ENCODE results near the gene SAMD14. TPM values are rescaled to one million over a fixed set of nuclear protein-coding genes. Genes with fewer than 3 reads are reported as not detected.

Gene SAMD14
- total RNA-seq, 1 donor from 2014 or later, result 14.7 TPM

DNA sequence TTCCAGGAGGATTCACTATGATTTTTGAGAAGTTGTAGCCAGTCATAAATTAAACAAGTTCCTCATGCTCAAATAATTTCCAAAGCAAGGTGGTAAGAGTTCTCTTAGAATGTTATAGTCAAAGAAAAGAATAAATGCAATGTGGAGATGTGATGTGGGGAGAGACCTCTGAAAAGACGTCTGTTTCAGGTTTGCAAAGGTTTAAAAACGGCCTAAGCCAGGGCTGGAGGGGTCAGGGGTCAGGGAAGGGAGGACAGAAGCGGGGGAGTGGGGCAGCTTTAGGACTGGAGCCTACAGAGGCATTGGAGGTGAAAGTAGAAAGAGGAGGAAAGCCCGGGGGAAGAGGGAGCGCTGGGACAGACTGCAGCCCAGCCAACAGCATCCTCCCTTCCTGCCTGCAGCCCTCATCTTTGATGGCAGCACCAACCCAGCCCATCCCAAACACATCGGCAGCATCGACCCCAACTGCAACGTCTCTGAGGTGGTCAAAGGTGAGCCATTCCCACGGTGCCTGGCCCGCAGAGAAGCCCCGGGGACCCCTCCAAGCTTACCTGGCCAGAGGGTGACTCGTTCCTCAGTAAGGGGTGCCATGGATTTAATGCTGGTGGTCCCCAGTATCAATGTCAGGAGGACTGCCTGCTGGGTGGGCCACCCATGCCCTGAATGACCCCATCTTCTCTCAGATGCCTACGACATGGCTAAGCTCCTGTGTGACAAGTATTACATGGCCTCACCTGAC lies 23.4 kb downstream of the SAMD14 start:
- TF ChIP-seq, protein P1, sequence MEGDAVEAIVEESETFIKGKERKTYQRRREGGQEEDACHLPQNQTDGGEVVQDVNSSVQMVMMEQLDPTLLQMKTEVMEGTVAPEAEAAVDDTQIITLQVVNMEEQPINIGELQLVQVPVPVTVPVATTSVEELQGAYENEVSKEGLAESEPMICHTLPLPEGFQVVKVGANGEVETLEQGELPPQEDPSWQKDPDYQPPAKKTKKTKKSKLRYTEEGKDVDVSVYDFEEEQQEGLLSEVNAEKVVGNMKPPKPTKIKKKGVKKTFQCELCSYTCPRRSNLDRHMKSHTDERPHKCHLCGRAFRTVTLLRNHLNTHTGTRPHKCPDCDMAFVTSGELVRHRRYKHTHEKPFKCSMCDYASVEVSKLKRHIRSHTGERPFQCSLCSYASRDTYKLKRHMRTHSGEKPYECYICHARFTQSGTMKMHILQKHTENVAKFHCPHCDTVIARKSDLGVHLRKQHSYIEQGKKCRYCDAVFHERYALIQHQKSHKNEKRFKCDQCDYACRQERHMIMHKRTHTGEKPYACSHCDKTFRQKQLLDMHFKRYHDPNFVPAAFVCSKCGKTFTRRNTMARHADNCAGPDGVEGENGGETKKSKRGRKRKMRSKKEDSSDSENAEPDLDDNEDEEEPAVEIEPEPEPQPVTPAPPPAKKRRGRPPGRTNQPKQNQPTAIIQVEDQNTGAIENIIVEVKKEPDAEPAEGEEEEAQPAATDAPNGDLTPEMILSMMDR (IDR thresholded peaks at IDR 0.05; ENCODE audit: insufficient read depth, low read length, poor library complexity, severe bottlenecking), result no peak
- no peaks in the 10 kb centered on the region for H3K27me3 ChIP-seq (ENCODE audit: control insufficient read depth, insufficient read depth, low read length)
- peaks cover 2% of the 10 kb centered on the region for H3K36me3 ChIP-seq (ENCODE audit: control insufficient read depth, insufficient read depth, low read length)
- no peak for DNase-seq (ENCODE audit: low read depth)
- no peak overlapping the region for H3K4me3 ChIP-seq (ENCODE audit: low read depth, low read length)

DNA sequence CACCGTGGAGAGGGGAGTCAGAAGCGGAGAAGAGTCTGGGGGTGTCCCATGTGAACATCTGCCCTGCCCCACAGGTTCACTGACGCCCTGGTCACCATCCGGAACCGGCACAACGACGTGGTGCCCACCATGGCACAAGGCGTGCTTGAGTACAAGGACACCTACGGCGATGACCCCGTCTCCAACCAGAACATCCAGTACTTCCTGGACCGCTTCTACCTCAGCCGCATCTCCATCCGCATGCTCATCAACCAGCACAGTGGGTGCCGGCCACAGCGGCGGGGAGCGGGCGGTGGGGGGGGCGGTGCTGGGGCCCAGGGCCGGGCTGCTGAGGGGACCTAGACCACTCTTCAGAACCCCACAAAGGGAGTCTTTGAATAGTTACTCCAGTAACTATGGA lies 24.1 kb downstream of the SAMD14 start:
- Histone ChIP-seq H3K4me3 (ENCODE audit: low read depth, low read length) (no peak overlapping the region), H3K36me3 (ENCODE audit: control insufficient read depth, insufficient read depth, low read length) (peaks cover 2% of the 10 kb centered on the region), H3K27me3 (ENCODE audit: control insufficient read depth, insufficient read depth, low read length) (no peaks in the 10 kb centered on the region)
- DNase-seq (ENCODE audit: low read depth), result no peak
- TF ChIP-seq, protein P1 (IDR thresholded peaks at IDR 0.05; ENCODE audit: insufficient read depth, low read length, poor library complexity, severe bottlenecking), result no peak

DNA sequence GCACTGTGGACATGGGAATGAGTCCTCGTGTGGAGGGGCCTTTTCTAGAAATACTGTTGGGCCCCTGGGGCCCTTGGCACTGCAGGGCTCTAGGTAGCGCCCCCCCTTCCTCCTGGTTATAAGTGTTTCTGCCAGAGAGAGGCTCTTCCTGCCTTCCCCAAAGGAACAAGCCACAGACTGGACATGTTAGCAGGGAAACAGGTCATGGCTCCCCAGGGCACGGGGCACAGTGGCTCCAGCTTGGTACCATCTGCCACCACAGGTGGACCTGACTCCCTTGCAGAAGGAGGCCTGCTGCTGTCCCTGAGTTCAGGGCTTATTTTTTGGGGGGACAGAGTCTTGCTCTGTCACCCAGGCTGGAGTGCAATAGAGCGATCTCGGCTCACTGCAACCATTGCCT lies 26.0 kb downstream of the SAMD14 start:
- no peak for DNase-seq (ENCODE audit: low read depth)
- no peak overlapping the region for H3K4me3 ChIP-seq (ENCODE audit: low read depth, low read length)
- TF ChIP-seq, protein P1 (IDR thresholded peaks at IDR 0.05; ENCODE audit: insufficient read depth, low read length, poor library complexity, severe bottlenecking), result no peak
- H3K27me3 ChIP-seq (ENCODE audit: control insufficient read depth, insufficient read depth, low read length), result no peaks in the 10 kb centered on the region
- peaks cover 2% of the 10 kb centered on the region for H3K36me3 ChIP-seq (ENCODE audit: control insufficient read depth, insufficient read depth, low read length)

DNA sequence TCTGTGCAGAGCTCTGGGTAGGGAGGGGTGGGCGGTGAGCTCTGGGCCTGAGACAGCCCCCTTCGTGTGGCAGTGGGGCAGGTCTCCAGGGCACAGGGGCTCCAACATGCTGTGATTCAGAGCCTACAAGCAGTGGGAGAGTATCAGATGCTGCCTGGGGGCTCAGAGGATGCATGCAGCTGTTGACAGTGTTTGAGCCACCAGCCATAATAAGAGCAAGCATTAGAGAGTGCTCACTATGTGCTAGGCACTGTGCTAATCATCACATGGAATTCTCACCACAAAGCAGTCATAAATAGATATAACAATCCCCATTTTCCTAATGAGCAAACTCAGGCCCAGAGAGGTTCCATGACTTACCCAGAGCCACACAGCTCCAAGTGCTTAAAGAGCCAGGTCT lies 26.7 kb downstream of the SAMD14 start:
- TF ChIP-seq, protein P1 (IDR thresholded peaks at IDR 0.05; ENCODE audit: insufficient read depth, low read length, poor library complexity, severe bottlenecking), result no peak
- no peak overlapping the region for H3K4me3 ChIP-seq (ENCODE audit: low read depth, low read length)
- DNase-seq (ENCODE audit: low read depth), result no peak
- H3K36me3 ChIP-seq (ENCODE audit: control insufficient read depth, insufficient read depth, low read length), result peaks cover 2% of the 10 kb centered on the region
- H3K27me3 ChIP-seq (ENCODE audit: control insufficient read depth, insufficient read depth, low read length), result no peaks in the 10 kb centered on the region

DNA sequence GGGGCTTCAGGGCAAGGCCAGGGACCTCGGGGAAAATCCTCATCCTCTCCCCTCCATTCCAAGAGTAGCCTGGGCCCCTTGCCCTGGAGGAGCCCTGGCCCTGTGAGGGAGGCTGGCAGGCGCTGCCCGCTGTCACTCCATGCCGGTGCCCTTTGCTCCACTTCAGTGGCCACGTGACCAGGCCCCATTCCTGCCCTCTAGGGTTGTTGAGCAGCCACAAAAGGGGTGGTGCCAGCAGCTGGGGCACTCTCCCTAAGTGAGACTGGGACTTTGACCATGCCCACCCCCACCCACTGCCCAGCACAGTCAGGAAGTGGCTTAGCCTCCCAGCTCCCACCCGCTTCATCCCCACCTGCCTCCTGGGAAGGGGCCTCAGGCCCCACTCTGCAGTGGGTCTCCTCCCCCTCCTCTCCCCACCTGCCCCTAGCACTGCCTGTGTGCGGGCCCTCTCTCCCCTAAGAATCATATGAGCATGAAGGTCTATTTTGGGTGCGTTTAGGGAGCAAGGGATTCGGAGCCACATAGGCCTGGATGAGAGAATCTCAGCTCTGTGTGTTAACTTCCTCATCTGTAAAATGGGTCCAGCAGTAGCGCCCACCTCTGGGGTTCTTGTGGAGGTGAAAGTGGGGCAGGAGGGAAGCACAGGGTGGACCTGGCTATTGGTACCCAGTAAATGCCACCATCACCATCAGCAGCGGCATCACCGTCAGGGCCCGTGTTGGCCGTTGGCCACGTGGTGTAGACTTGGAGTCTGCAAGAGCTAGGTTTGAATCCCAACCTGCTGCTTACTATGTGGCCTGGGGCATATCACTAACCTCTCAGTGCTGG lies 27.6 kb downstream of the SAMD14 start:
- TF ChIP-seq, protein P1 (IDR thresholded peaks at IDR 0.05; ENCODE audit: insufficient read depth, low read length, poor library complexity, severe bottlenecking), result no peak
- Histone ChIP-seq H3K4me3 (ENCODE audit: low read depth, low read length) (no peak overlapping the region), H3K36me3 (ENCODE audit: control insufficient read depth, insufficient read depth, low read length) (peaks cover 2% of the 10 kb centered on the region), H3K27me3 (ENCODE audit: control insufficient read depth, insufficient read depth, low read length) (no peaks in the 10 kb centered on the region)
- no peak for DNase-seq (ENCODE audit: low read depth)
